GM19240 (cell line): ENCODE data around the gene CNIH3.

Source experiments
- DNase-seq: peaks from one replicate; pipeline ENCODE4 v3.0.0; 2011; ENCODE audit warnings: low spot score; ENCODE audit not compliant: insufficient read length

Gene CNIH3

DNA sequence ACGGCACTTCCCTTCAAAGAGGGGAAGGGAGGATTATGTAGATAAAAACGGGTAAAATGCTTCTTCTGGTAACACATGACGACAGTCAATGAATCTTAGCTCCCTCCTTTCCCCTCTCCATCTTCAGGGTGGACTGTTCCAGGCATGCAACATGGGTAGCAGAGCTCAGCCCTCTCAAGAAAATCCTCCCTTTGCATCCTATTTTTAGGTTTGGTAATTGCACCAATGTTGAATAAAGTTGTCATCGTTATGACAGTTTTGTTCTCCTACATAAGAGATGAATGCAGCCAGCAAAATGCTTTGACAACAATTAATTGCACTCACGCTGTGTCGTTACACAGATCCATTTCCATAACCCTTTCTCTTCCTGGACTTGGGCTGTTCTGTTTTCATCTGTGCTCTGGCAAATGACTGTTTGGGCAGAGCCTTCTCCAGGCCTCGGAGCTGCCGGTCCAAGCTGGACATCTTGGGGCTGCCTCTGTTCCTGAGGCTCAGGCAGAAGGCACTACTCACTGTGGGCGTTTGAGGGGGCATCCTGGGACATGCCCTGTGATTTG, 127.6 kb downstream of the CNIH3 start:
- no peak for DNase-seq

DNA sequence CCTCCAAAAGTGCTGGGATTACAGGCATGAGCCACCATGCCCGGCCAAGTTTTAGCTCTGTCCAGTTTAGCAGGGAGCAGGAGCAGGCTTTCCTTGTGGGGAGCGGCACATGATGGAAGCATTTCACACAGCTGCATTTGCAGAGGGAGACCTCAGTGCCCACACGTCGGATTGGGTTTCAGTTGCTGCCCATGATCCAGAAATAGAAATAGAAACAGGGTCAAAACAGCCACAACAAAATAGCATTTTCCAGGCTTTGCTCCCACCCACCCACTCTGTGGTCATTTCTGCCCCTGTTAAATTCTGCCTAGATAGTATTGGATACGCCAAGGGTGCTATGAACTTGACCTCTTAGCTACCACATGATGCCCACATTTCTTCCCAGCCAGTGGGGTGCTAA, 128.4 kb downstream of the CNIH3 start:
- no peak for DNase-seq

DNA sequence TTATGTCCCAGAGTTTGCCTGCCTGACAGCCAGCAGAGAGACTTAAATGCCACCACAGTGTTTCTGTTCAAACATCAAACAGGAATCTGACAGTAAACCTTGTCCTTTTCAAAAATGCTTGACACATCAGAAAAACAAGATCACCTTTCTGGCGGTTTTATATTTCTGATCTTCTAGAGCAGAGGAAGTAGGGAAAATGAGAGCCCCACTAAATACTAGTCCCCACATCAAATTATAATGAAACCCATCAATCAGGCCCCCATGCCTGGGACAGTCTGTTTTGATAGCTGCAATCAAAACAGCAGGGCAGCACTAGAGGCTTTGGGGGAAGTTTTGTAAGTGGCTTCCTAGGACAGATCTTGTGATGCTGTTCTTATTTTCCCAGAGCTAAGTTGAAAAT, 129.3 kb downstream of the CNIH3 start:
- no peak for DNase-seq

GRCh38 chr1:224745924-224746323, 129.8 kb downstream of the CNIH3 start:
- no peak for DNase-seq

- no peak for DNase-seq
Measured at GRCh38 chr1:224747578-224747977, 131.5 kb downstream of the CNIH3 start.

- DNase-seq = no peak
Measured at GRCh38 chr1:224749916-224750315, 133.8 kb downstream of the CNIH3 start.

DNA sequence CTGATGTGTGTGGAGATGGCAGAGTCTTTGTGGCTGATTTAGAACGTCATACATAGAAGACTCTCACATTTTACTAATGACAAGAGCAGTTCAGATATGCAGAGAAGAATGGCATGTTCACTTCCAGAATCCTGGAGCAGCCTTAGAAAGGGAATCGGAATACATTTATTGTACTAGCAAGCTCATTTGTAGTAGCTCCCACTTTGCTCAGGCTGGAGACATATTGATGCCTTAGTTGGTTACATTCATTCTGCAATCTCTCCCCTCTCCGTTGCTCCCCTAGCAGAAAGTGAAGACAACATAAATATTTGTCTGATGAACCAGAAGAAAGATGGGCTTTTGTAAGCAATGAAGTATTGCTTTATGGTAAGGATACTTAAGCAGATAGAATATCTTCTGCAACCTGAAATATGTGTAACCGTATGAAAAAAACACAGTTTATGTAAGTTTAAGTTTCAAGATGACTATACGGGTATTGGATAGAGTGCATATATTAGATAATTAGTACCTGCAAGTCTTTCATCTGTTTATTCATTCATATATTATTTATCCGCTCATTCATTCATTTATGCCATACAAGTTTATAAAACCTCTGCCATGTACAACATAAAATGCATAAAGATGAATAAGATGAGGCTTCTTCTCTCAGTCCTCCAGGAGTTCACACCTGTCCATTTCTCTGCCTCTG, 135.7 kb downstream of the CNIH3 start:
- DNase-seq = no peak

- DNase-seq = no peak
Measured at GRCh38 chr1:224753491-224753890, 137.4 kb downstream of the CNIH3 start.

- DNase-seq = no peak
Measured at GRCh38 chr1:224755586-224755985, 139.5 kb downstream of the CNIH3 start.

DNA sequence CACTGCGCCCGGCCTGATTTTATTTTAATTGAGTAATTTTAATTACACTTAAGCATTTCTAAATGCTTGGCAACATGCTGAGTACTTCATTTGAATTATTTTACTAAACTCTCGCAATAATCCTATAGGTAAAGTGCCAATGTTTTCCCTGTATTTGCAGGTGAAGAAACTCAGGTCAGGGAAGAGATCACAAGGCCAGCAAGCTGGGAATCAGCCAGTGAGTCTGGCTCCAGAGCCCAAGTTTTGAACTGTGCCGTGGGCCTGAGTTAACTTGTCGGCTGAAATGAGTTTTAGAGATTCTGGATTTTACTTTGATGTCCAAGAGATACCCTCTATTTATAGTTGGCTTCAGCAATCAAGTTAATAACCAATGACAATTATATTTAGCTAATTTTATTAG, 141.4 kb downstream of the CNIH3 start:
- DNase-seq = no peak

- DNase-seq = no peak
Measured at GRCh38 chr1:224759135-224759534, 143.0 kb downstream of the CNIH3 start.

DNA sequence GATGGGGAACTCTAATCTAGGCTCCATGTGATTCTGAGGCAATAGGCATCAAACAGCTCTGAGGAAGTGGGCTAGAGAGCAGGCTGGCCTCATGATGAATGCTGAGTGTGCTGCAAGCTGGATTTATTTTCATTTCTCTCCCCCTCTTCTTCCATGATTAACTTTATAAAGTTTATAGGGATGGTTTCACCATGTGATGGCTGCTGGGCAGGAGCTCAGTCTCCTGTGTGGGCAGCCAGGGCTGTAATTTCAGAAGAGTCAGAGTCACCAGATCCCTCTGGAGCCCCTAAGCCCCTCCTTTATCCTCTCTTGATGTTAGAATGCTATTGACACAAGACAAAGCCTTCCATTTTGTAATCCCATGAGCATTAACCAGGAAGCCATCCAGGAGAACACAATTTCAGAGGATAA, 143.6 kb downstream of the CNIH3 start:
- DNase-seq = no peak

DNA sequence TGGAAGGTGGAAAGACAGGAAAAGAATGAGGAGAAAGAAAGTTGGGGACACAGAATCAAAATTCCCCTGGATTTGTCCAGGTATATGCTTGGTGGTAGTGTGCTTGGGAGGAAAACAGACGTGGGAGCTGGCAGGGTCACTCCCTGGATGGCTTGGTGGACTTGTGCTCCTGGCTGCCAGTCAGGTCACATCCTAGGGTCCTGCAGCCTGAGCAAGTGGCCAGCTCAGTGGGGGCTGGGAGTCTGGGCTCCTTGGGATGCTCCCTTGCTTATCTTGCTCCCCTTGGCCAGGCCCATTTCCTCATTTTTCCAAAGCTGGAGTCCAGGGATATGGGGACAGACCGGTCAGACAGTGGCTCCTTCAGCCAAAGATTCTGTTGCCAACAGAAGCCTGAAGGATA, 144.0 kb downstream of the CNIH3 start:
- no peak for DNase-seq

DNA sequence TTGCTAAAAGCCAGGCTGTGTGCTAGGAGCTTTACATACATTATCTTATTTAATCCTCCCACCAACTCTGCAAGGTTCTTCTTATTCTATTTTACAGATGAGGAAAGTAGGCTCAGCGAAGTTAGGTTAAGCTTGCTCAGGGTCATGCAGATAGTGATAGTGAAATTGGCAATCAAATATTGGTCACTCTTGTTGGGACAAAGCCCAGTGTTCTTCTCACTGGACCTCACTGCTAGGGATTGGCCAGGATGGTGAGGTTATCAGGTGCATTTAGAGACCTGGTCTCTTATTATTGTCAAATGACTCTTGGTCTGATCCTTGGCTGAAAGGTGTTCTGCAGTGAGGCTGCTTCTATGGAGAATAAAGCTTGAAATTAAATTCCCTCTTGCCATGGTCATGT, 145.1 kb downstream of the CNIH3 start:
- DNase-seq = no peak

DNA sequence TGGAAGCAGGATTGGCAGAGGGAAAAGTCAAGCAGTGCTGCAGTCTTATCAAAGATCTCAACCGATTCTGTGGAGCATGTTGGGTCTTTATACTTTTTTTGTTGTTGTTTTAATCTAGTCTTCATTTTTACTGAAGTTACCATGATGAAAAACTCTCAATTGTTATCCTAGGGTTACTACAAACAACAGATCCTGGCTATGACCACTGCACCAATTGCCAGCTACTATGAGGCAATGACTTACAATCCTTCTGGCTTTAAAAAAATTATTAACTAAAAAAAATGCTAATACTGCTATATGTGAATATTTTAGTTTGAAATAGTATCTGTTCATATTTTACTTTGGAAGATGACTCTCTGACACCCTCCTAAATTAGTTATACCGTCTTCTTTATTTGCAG, 145.9 kb downstream of the CNIH3 start:
- DNase-seq = no peak

- no peak for DNase-seq
Measured at GRCh38 chr1:224762701-224763100, 146.6 kb downstream of the CNIH3 start.

DNA sequence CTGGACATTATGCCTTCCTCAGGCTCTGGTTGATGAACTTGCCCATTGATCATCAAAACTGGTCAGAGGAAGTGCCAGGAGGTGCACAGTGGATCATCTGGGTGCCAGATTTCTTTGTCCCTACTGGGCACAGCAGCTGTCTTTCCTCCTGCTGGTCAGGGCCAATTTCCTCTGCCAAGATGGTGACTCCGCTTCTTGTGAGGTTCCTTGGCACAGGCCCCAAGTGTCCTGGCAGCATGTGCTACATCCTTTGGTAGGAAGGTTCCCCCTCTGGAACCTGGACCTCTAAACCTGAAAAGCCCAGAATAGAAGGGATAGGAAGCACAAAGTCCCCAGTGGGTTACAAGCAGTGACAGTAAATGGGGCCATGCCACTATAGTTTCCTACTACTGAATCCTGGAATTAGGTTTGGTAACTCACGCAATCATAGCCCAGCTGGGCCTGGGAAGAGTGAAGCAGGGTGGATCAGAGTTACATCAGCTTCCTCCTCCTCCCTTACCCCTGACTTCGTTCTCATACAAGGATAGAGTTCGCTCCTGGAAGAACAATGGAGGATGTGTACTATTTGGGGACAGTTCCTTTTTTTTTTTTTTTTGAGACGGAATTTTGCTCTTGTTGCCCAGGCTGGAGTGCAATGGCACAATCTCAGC, 147.1 kb downstream of the CNIH3 start:
- no peak for DNase-seq

DNA sequence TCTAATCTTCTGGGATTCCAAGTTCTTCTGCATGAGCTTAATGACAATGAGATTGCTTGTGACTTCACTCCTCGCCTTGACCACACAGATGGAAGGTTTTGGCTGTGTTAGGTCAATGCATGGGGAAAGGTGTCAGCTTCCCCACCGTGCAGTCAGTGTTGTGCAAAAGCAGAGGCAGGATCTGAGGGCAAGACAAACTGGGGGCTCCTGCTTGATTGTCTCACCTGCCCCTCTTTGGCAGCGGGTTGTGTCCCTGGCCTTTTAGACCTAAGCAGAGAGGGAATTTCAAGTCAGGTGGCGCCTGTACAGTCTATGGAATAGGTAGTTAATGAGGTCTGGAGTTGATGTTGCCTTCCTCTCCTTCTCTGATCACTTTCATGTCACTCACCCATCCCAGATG, 150.1 kb downstream of the CNIH3 start:
- no peak for DNase-seq

GRCh38 chr1:224767031-224767430, 150.9 kb downstream of the CNIH3 start:
- no peak for DNase-seq

- no peak for DNase-seq
Measured at GRCh38 chr1:224767676-224768075, 151.6 kb downstream of the CNIH3 start.

DNA sequence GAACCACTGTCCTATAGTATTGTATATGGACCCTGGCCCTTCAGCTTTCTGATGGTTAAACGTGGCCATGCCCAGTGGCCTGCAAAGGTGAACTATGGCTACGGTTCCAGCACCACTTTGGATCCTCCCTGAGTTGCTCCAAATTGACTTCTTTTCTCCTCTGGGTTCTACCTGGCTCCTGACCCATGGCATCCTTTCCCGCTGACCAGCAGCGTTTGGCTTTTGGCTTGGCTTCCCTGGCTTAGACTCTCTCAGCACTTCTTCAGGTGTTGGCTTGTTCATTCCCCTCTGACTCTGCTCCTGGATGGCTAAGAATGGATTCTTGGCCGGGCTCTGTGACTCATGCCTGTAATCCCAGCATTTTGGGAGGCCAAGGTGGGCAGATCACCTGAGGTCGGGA, 152.9 kb downstream of the CNIH3 start:
- DNase-seq = no peak

- no peak for DNase-seq
Measured at GRCh38 chr1:224769452-224770335, 153.6 kb downstream of the CNIH3 start.
